Left ventricle myocardium inferior (tissue), 1 donor: ENCODE results near the gene PUM1. TPM values are rescaled to one million over a fixed set of nuclear protein-coding genes. Genes with fewer than 3 reads are reported as not detected.

Experiments
- DNase-seq: peaks from one replicate; pipeline ENCODE4 v3.0.0-alpha.2; 2020
- H3K27ac ChIP-seq: fragments of 200-600 bp; replicated peaks from 2 replicates; pipeline ENCODE4 v1.8.0; 2021
- H3K27me3 ChIP-seq: fragments of 200-600 bp; 2 replicates; pipeline ENCODE4 v1.8.0; 2021; ENCODE audit warnings: low read depth
- H3K36me3 ChIP-seq: fragments of 200-600 bp; 2 replicates; pipeline ENCODE4 v1.8.0; 2021
- H3K4me1 ChIP-seq: fragments of 200-600 bp; 2 replicates; pipeline ENCODE4 v1.8.0; 2021
- H3K4me3 ChIP-seq: fragments of 200-600 bp; 2 replicates; pipeline ENCODE4 v1.8.0; 2021; ENCODE audit warnings: mild to moderate bottlenecking, moderate library complexity
- H3K9me3 ChIP-seq: fragments of 200-600 bp; replicated peaks from 2 replicates; pipeline ENCODE4 v1.8.0; 2021
- intact Hi-C: fragments of 100-400 bp; cut with micrococcal nuclease; formaldehyde crosslinking; loops from one replicate; pipeline ENCODE4 v1.11.0; 2022
- total RNA-seq: library from RNA; stranded (reverse); fragmentation: NEBNext Ultra II Directional; extraction: Animal tissue kit (Norgen Biotek cat#: 25700); gene quantifications from one replicate; pipeline ENCODE4 v1.2.1, GENCODE V29; 2021
- TF ChIP-seq, protein P1 (sequence below): fragments of 200-600 bp; IDR thresholded peaks from 2 replicates; pipeline ENCODE4 v1.8.0; 2021; ENCODE audit warnings: antibody characterized with exemption, mild to moderate bottlenecking, borderline replicate concordance
- donor health status: DM: no; HTN: yes; CAD: no; lungs with severe emphysema.

The PUM1 gene
- total RNA-seq, 1 donor from 2014 or later = 80.1 TPM

DNA sequence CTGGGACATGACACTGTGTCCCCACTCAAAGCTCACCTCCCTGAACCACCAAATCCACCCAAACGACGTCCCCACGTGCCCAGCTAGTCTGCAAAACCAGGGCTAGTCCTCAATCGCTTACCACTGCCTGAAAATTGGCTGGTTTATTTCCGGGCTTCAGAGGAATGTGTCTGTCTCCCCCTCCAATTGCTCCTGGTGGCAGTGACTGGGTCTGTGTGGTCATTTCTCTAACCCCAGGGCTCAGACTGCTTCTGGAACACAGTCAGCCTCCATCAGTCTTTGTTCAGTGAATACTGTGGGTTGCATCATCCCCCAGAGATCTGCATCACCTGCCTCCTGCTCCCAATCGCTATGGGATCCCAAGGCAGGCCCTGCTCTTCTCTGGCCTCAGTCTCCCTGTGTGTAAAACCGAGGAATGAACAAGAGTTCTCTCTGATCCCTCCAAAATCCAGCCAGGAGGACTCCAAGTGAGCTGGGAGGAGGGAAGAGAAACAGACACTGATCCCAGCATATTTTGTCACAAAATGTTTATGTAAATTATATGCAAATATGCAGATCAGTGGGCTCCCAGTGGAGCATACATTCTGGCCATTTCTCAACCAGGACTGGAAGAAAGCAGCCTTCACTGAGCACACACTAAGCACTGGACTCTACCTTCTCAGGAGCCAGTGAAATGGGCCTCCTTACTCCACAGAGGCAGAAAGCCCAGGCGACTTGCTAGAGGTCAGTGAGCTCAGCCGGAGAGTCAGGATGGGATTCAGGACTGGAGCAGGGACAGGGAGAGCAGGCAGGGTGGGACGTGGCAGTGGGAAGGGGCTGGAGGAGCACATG lies 177.8 kb downstream of the PUM1 start:
- Histone ChIP-seq H3K4me3 (no peak overlapping the region), H3K36me3 (no peaks in the 10 kb centered on the region), H3K27me3 (no peaks in the 10 kb centered on the region), H3K9me3 (no peaks in the 10 kb centered on the region), H3K4me1 (peaks cover 62% of the 10 kb centered on the region), H3K27ac (peak overlapping the region; percentile 75)
- intact Hi-C loops = no loop called here
- no peak for DNase-seq
- TF ChIP-seq, protein P1, sequence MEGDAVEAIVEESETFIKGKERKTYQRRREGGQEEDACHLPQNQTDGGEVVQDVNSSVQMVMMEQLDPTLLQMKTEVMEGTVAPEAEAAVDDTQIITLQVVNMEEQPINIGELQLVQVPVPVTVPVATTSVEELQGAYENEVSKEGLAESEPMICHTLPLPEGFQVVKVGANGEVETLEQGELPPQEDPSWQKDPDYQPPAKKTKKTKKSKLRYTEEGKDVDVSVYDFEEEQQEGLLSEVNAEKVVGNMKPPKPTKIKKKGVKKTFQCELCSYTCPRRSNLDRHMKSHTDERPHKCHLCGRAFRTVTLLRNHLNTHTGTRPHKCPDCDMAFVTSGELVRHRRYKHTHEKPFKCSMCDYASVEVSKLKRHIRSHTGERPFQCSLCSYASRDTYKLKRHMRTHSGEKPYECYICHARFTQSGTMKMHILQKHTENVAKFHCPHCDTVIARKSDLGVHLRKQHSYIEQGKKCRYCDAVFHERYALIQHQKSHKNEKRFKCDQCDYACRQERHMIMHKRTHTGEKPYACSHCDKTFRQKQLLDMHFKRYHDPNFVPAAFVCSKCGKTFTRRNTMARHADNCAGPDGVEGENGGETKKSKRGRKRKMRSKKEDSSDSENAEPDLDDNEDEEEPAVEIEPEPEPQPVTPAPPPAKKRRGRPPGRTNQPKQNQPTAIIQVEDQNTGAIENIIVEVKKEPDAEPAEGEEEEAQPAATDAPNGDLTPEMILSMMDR = no peak

DNA sequence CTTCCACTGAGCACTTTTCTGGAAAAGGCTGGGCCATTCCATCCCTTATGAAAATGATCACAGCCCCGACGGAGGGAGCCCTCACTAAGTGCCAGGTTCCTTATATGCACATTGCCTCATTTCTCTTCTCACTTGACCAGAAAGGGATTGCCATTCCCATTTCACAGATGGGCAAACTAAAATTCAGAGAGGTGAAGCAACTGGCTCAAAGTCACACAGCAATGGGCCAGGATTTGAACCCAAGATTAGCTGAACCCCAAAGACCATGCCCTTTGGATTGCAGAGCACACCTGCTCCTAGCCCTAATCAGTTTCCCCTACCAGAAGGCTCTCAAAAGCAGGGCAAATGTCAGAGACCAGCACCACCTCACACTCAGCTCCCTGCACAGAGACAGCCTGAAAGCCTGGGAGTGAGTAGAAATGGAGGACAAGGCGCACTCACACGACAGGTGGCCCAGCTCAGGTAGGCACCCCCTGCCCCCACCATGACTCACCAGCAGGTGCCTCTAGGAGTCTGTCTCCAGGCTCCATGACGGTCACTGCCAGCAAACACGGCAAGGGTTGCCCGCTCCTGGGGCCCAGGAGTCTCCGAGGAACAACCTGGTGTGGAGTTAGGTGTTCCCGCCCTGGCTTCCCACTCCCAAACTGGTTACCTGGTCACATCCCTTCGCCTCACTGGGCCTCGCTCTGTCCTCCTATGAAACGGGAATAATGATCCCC lies 178.6 kb downstream of the PUM1 start:
- Histone ChIP-seq H3K36me3 (no peaks in the 10 kb centered on the region), H3K27me3 (no peaks in the 10 kb centered on the region), H3K27ac (no peak overlapping the region), H3K4me3 (no peak overlapping the region), H3K9me3 (no peaks in the 10 kb centered on the region), H3K4me1 (peaks cover 53% of the 10 kb centered on the region)
- intact Hi-C loops = no loop called here
- no peak for DNase-seq
- TF ChIP-seq, protein P1 = no peak

DNA sequence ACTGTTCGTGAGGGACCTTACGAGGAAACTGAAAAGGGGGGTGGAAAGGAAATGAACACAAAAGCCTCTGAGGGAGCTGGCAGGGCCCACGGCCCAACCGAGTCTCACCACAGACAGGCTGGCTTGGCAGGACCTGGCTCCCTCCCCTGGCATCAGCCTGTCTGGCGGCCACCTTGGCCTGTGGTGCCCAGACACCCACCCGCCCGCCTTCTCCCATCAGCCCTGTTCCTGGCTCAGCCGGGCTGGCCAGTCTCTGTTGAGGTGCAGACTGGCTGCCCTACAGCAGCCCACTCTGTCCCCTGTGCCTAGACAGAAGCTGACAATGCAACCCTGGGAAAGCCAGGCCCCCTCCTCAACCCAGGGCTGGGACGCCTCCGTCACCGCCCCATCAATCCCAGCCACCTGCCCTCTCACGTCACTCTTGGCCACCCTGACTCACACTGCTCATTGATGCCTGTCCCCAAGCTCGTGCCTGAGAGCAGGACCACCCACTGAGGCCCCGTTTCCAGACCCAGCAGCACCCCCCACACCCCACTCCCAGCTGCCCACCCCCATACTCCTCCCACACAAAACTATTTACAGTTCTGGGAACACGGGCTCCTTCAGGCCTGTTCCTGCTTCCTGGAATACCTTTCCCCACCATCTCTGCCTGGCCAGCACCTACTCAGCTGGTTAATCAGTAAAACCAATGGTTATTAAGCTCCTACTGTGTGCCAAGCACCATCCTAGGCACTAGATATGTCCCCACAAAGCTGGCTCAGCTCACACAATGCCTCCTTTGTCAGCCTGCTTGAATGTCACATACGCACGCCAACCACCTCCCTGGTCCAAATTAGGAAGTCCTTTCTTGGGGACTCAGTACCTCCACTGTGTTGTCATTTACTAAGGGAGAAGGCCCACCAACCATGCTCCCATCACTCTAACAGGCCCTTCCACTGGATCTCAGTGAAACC lies 179.7 kb downstream of the PUM1 start:
- Histone ChIP-seq H3K27me3 (no peaks in the 10 kb centered on the region), H3K4me1 (peaks cover 48% of the 10 kb centered on the region), H3K9me3 (no peaks in the 10 kb centered on the region), H3K27ac (no peak overlapping the region), H3K4me3 (no peak overlapping the region), H3K36me3 (no peaks in the 10 kb centered on the region)
- TF ChIP-seq, protein P1 = no peak
- no peak for DNase-seq
- intact Hi-C loops = no loop called here

DNA sequence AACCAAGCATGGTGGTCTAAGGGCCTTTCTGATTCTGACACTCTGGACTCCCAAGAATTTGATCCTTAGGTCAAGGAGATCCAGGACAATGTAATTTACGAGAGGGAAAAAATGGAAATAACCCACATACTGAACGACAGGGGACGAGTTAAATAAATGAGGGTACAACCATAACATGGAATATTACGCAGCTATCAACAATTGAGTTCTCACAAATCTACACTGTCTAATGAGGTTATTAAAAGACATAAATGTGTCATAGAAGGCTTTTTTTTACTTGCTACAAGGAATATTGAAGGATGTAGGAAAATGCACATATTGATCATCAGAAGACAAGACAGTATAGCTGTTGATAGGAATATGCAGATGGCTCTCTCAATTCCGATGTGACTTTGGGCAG lies 180.8 kb downstream of the PUM1 start:
- no peaks in the 10 kb centered on the region for H3K9me3 ChIP-seq
- H3K27me3 ChIP-seq = no peaks in the 10 kb centered on the region
- H3K4me3 ChIP-seq = no peak overlapping the region
- DNase-seq = no peak
- H3K4me1 ChIP-seq = peaks cover 42% of the 10 kb centered on the region
- intact Hi-C loops = no loop called here
- no peaks in the 10 kb centered on the region for H3K36me3 ChIP-seq
- TF ChIP-seq, protein P1 = no peak
- H3K27ac ChIP-seq = no peak overlapping the region

DNA sequence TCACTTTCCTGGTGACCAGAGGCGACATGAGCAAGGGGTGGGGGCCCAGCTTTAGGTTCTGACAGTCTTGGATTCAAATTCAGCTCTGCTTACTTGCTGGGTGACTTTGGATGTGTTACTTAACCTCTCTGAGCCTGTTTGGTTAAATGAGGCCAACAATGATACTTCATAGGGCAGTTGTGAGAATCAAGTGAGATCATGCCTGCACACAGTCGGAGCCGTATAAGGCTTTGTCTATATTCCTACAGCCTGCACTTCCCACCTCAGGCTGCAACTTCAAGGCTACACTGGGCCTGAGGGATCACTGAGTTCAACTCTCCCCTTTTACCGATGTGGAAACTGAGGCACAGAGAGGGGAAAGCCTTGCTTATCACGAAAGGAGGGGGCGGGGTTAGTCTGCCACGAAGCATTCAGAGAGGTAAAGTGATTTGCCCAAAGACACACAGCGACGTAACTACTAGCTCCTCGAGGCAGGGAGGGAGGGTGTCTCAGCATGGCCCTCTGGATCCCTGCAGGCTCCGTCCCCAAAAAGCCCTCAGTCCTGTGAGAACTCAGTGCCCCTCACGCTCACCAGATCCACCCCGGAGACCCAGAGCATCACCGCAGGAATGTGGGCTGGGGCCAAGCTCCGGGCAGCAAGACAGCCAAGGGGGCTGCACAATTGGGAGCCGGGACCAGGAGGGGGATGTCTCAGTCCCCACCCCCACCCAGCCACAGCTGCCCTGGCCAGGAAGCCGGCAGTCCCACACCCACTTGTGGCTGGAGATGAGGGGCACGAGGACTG lies 181.9 kb downstream of the PUM1 start:
- Histone ChIP-seq H3K4me3 (no peak overlapping the region), H3K4me1 (peaks cover 30% of the 10 kb centered on the region), H3K27ac (no peak overlapping the region), H3K9me3 (no peaks in the 10 kb centered on the region), H3K27me3 (no peaks in the 10 kb centered on the region), H3K36me3 (no peaks in the 10 kb centered on the region)
- intact Hi-C loops = no loop called here
- DNase-seq = no peak
- TF ChIP-seq, protein P1 = no peak
